ENCODE measurements around the gene ZBTB20.
A peak's percentile ranks its signal among the peaks of the same experiment; 100 is the strongest.

The ZBTB20 gene

DNA sequence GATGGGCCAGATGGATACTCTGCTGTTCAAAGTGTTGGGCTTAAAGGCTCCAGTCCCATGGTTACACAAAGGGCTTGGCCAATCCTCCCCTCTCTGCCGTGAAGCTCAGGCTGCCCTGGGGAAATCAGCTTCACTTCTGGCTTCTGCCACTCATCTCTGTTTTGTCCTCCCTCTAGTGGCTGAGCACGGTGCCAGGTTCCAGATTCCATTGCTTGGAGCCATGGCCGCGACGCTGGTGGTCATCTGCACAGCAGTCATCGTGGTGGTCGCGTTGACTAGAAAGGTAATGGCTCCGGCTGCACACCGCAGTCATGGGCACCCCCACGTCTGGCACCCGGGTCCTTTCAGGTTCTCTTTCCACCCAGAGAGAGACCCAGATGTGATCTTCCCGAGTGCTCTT is 847.7 kb downstream of the ZBTB20 start:
- DNase-seq: peak; percentile 49
- H3K56ac ChIP-seq (ENCODE audit: low read length): no peak overlapping the region
- no peaks in the 10 kb centered on the region for H3K79me2 ChIP-seq (ENCODE audit: control insufficient read depth, insufficient read depth, low read length)
- H3K23ac ChIP-seq (ENCODE audit: low read length): no peak overlapping the region
- no peaks in the 10 kb centered on the region for H3K4me1 ChIP-seq (ENCODE audit: control insufficient read depth, low read depth, low read length)
- H3K4me3 ChIP-seq (ENCODE audit: low read length): no peak overlapping the region
- H3K4ac ChIP-seq (ENCODE audit: low read depth, low read length): no peak overlapping the region
- H2AK5ac ChIP-seq (ENCODE audit: low read length): no peak overlapping the region
- no peak overlapping the region for H4K5ac ChIP-seq (ENCODE audit: low read length)
- no peaks in the 10 kb centered on the region for H3K27me3 ChIP-seq (ENCODE audit: insufficient read depth, low read length, poor library complexity)
- no peak overlapping the region for H4K8ac ChIP-seq (ENCODE audit: low read depth, low read length)
- no peak overlapping the region for H3K4me2 ChIP-seq (ENCODE audit: low read length)
- H3K9ac ChIP-seq (ENCODE audit: low read length): no peak overlapping the region
- WGBS (ENCODE audit: extremely low coverage, insufficient coverage, low lambda C conversion rate): no CpG with 5 or more reads among the region's 13 CpGs
- H3K18ac ChIP-seq (ENCODE audit: low read length): no peak overlapping the region
- H3K79me1 ChIP-seq (ENCODE audit: low read length): no peaks in the 10 kb centered on the region
- no peak overlapping the region for H2BK120ac ChIP-seq (ENCODE audit: low read depth, low read length)
- H2BK5ac ChIP-seq (ENCODE audit: low read length): no peak overlapping the region
- H3K36me3 ChIP-seq (ENCODE audit: control insufficient read depth, insufficient read depth, low read length): no peaks in the 10 kb centered on the region
- no peak overlapping the region for H2BK15ac ChIP-seq (replicated peaks; ENCODE audit: low read depth)
- no peak overlapping the region for H3K27ac ChIP-seq (ENCODE audit: low read depth, low read length)

DNA sequence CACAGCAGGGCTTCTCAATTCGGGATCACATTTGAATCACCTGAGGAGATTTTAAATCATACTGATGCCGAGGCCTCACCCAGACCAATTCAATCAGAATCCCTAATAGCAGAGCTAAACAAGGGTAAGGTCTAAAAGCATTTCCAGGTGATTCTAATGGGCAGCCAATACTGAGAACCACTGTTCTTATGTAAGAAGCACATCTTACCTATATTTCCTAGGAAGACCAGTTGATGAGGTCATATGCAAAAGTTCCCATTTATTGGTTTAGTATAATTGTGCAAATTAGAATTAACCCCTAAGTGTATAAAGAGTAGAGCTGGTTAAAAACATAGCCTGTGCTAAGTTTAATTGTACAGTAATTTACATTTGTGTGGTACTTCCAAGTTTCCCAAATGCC is 851.1 kb downstream of the ZBTB20 start:
- Histone ChIP-seq H3K79me1 (ENCODE audit: low read length) (no peaks in the 10 kb centered on the region), H3K18ac (ENCODE audit: low read length) (no peak overlapping the region), H2BK5ac (ENCODE audit: low read length) (no peak overlapping the region), H3K4me3 (ENCODE audit: low read length) (no peak overlapping the region), H3K27me3 (ENCODE audit: insufficient read depth, low read length, poor library complexity) (no peaks in the 10 kb centered on the region), H3K4me1 (ENCODE audit: control insufficient read depth, low read depth, low read length) (no peaks in the 10 kb centered on the region), H2BK120ac (ENCODE audit: low read depth, low read length) (no peak overlapping the region), H4K8ac (ENCODE audit: low read depth, low read length) (no peak overlapping the region), H2BK15ac (replicated peaks; ENCODE audit: low read depth) (no peak overlapping the region), H3K79me2 (ENCODE audit: control insufficient read depth, insufficient read depth, low read length) (no peaks in the 10 kb centered on the region), H3K56ac (ENCODE audit: low read length) (no peak overlapping the region), H3K27ac (ENCODE audit: low read depth, low read length) (no peak overlapping the region), H3K4ac (ENCODE audit: low read depth, low read length) (no peak overlapping the region), H3K36me3 (ENCODE audit: control insufficient read depth, insufficient read depth, low read length) (no peaks in the 10 kb centered on the region), H3K4me2 (ENCODE audit: low read length) (no peak overlapping the region), H3K9ac (ENCODE audit: low read length) (no peak overlapping the region), H2AK5ac (ENCODE audit: low read length) (no peak overlapping the region), H3K23ac (ENCODE audit: low read length) (no peak overlapping the region), H4K5ac (ENCODE audit: low read length) (no peak overlapping the region)
- DNase-seq: no peak
- no CpG with 5 or more reads among the region's 2 CpGs for whole genome bisulfite sequencing (ENCODE audit: extremely low coverage, insufficient coverage, low lambda C conversion rate)

DNA sequence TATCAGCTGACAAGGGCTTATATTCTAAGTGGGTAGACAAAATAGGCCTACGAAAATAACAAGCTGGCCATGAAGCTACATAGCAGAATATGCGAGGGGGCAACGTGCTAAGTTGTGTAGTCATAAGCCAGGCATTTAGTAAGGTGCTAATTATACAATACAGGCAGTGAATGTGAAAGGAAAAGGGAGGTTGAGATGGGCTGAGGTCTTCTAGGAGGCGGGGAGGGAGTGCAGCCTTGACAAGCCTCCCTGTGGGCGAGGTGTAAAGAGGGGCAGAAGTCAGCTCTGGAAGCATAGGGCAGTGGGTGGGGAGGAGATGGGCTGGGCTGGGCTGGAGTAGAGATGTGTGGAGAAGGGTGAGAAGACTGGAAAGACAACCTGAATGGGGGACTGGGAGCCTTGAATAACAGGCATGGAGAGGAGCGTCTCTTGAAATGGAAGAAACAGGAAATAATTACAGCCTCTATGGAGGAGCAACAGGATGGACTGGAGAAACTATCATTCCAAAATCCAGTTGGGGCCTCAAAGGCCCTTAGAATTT is 852.1 kb downstream of the ZBTB20 start:
- Histone ChIP-seq H3K4ac (ENCODE audit: low read depth, low read length) (no peak overlapping the region), H2BK15ac (replicated peaks; ENCODE audit: low read depth) (no peak overlapping the region), H3K27me3 (ENCODE audit: insufficient read depth, low read length, poor library complexity) (no peaks in the 10 kb centered on the region), H4K5ac (ENCODE audit: low read length) (no peak overlapping the region), H4K8ac (ENCODE audit: low read depth, low read length) (no peak overlapping the region), H3K4me1 (ENCODE audit: control insufficient read depth, low read depth, low read length) (no peaks in the 10 kb centered on the region), H3K79me1 (ENCODE audit: low read length) (no peaks in the 10 kb centered on the region), H2AK5ac (ENCODE audit: low read length) (no peak overlapping the region), H3K36me3 (ENCODE audit: control insufficient read depth, insufficient read depth, low read length) (no peaks in the 10 kb centered on the region), H3K9ac (ENCODE audit: low read length) (no peak overlapping the region), H3K27ac (ENCODE audit: low read depth, low read length) (no peak overlapping the region), H3K4me2 (ENCODE audit: low read length) (no peak overlapping the region), H3K4me3 (ENCODE audit: low read length) (no peak overlapping the region), H3K23ac (ENCODE audit: low read length) (no peak overlapping the region), H3K79me2 (ENCODE audit: control insufficient read depth, insufficient read depth, low read length) (no peaks in the 10 kb centered on the region), H2BK120ac (ENCODE audit: low read depth, low read length) (no peak overlapping the region), H3K56ac (ENCODE audit: low read length) (no peak overlapping the region), H2BK5ac (ENCODE audit: low read length) (no peak overlapping the region), H3K18ac (ENCODE audit: low read length) (no peak overlapping the region)
- peak; percentile 11 for DNase-seq
- no CpG with 5 or more reads among the region's 6 CpGs for WGBS (ENCODE audit: extremely low coverage, insufficient coverage, low lambda C conversion rate)

GRCh38 chr3:114293838-114294535 is 853.1 kb downstream of the ZBTB20 start, which contains the start of gene TIGIT:
TIGIT (plus strand) TSS chr3:114294028; CDS start chr3:114294062, 34 bp downstream.
- no peak within 1 kb of the TSS for H3K27ac ChIP-seq (ENCODE audit: low read depth, low read length)
- no peaks in the 10 kb centered on the region for H3K79me1 ChIP-seq (ENCODE audit: low read length)
- no peak within 1 kb of the TSS for H2BK15ac ChIP-seq (replicated peaks; ENCODE audit: low read depth)
- no peak within 1 kb of the TSS for H3K56ac ChIP-seq (ENCODE audit: low read length)
- H3K18ac ChIP-seq (ENCODE audit: low read length): no peak within 1 kb of the TSS
- no peak within 1 kb of the TSS for H4K8ac ChIP-seq (ENCODE audit: low read depth, low read length)
- H3K9ac ChIP-seq (ENCODE audit: low read length): no peak within 1 kb of the TSS
- H3K79me2 ChIP-seq (ENCODE audit: control insufficient read depth, insufficient read depth, low read length): no peaks in the 10 kb centered on the region
- no peak within 1 kb of the TSS for H2BK5ac ChIP-seq (ENCODE audit: low read length)
- no peak within 1 kb of the TSS for H2BK120ac ChIP-seq (ENCODE audit: low read depth, low read length)
- WGBS (ENCODE audit: extremely low coverage, insufficient coverage, low lambda C conversion rate): no CpG with 5 or more reads among the region's 7 CpGs
- H3K4me2 ChIP-seq (ENCODE audit: low read length): no peak within 1 kb of the TSS
- no peak within 1 kb of the TSS for H2AK5ac ChIP-seq (ENCODE audit: low read length)
- H3K23ac ChIP-seq (ENCODE audit: low read length): no peak within 1 kb of the TSS
- no peak within 1 kb of the TSS for H4K5ac ChIP-seq (ENCODE audit: low read length)
- no peaks in the 10 kb centered on the region for H3K4me1 ChIP-seq (ENCODE audit: control insufficient read depth, low read depth, low read length)
- no peaks in the 10 kb centered on the region for H3K27me3 ChIP-seq (ENCODE audit: insufficient read depth, low read length, poor library complexity)
- no peak within 1 kb of the TSS for H3K4ac ChIP-seq (ENCODE audit: low read depth, low read length)
- DNase-seq: no peak
- no peaks in the 10 kb centered on the region for H3K36me3 ChIP-seq (ENCODE audit: control insufficient read depth, insufficient read depth, low read length)
- H3K4me3 ChIP-seq (ENCODE audit: low read length): no peak within 1 kb of the TSS

DNA sequence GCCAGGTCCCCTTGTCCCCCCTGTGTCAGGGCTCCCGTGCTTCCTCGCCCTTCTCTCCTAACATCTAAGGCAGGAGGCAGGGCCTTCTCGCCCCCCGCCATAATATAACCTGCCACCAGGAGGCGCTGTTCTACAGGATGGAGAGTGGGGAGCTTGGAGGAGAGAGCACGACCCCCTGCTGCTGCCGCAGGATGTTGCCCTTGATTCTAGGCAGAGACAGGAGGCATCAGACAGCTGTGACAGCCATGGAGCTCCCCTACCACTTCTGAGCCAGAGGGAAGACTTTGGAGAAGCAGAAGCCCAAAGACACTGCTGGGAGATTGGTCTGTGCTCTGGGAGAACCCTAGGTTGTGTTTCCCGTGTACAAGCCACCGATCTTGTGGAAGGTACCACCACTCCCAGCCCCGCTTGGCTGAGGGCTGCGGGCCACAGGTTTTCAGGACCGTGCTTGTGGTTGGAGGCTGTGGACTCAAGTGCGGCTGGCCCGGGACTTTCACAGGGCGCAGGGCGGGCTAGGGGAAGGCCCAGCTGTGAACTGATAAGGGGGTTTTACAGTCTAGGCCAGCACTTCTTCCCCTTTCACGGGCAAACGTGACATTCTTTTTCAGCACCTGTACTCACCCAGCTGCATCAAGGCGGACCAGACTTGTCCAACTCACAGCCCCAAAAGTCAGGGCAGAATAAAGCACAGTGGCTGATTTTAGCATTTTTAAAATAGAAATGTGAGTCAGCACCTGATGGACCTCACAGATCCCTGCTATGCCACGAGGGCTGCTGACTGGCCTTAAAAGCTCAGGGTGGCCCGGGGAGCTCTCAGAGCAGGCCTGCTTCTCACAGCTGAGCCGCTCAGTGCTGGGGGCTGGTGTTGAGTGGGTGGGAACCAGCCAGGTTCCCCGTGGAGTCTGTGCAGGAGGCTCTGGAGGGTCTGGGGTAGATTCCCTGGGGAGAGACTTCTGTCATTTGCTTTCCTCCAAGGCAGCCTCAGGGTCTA is 855.9 kb downstream of the ZBTB20 start:
- no peak overlapping the region for H3K4me2 ChIP-seq (ENCODE audit: low read length)
- no peak overlapping the region for H3K18ac ChIP-seq (ENCODE audit: low read length)
- H4K8ac ChIP-seq (ENCODE audit: low read depth, low read length): no peak overlapping the region
- no peak overlapping the region for H3K56ac ChIP-seq (ENCODE audit: low read length)
- no peak overlapping the region for H2BK120ac ChIP-seq (ENCODE audit: low read depth, low read length)
- H3K79me2 ChIP-seq (ENCODE audit: control insufficient read depth, insufficient read depth, low read length): no peaks in the 10 kb centered on the region
- H3K79me1 ChIP-seq (ENCODE audit: low read length): no peaks in the 10 kb centered on the region
- DNase-seq: peak; percentile 96
- H3K36me3 ChIP-seq (ENCODE audit: control insufficient read depth, insufficient read depth, low read length): no peaks in the 10 kb centered on the region
- H2BK15ac ChIP-seq (replicated peaks; ENCODE audit: low read depth): no peak overlapping the region
- no peak overlapping the region for H3K4ac ChIP-seq (ENCODE audit: low read depth, low read length)
- H4K5ac ChIP-seq (ENCODE audit: low read length): no peak overlapping the region
- H3K9ac ChIP-seq (ENCODE audit: low read length): no peak overlapping the region
- WGBS (ENCODE audit: extremely low coverage, insufficient coverage, low lambda C conversion rate): no CpG with 5 or more reads among the region's 23 CpGs
- H3K4me3 ChIP-seq (ENCODE audit: low read length): no peak overlapping the region
- H2BK5ac ChIP-seq (ENCODE audit: low read length): no peak overlapping the region
- H3K27me3 ChIP-seq (ENCODE audit: insufficient read depth, low read length, poor library complexity): no peaks in the 10 kb centered on the region
- H2AK5ac ChIP-seq (ENCODE audit: low read length): no peak overlapping the region
- H3K23ac ChIP-seq (ENCODE audit: low read length): no peak overlapping the region
- no peaks in the 10 kb centered on the region for H3K4me1 ChIP-seq (ENCODE audit: control insufficient read depth, low read depth, low read length)
- H3K27ac ChIP-seq (ENCODE audit: low read depth, low read length): no peak overlapping the region
